ENCODE data around the gene TERT.
A peak's percentile ranks its signal among the peaks of the same experiment; 100 is the strongest.

TERT gene

DNA sequence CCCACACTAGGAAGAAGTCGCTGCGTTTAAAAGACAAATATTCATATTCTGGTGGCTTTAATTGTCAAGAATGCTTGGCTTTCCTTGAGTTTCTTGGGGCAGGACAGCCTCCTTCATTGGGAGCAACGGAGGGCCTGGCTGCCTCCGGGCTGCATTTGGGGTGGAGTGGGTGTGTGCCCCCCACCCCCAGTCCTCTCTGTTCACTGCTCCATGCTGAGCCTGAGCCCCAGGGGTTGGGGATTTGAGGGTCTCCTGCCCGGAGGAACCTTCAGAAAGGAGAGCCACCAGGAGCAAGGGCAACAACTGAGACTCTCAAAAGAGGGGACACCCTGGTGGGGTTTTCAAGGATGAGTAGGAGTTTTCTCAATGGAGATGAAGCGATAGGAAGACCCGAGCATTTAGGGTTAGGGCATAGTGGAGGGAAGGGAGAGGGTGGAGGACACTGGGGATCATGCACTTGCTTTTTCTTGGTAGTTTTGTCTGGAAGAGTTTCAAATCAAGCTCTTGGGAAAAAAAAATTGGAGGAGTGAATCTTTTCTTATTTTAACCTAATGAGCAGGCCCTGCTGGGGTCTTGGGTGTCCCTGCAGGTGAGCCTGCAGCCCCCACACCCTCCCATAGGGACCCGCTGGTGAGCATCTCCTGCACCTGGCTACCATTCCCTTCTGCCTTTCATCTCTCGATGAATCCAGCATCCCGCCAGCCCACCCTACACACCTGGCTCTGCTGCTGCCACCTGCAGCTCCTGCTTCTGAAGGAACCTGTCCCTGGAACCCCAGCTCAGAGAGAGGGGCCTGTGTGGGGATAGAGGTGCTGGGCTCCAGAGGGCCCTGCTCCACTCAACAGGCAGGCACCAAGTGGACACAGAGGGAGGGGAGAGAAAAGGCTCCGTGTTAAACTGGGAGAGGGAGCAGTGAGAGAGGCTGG lies 89.3 kb downstream of the TERT start:
- Histone ChIP-seq H3K9ac (ENCODE audit: low read depth, low read length, poor library complexity) (no peak overlapping the region), H2BK120ac (ENCODE audit: low read depth, low read length) (no peak overlapping the region), H3K4ac (ENCODE audit: low read length) (peak overlapping the region; percentile 37), H3K27ac (replicated peaks; ENCODE audit: low read length) (no peak overlapping the region), H2BK5ac (ENCODE audit: low read length) (no peak overlapping the region), H2AK5ac (ENCODE audit: low read depth, low read length) (peak overlapping the region; percentile 56), H2AFZ (ENCODE audit: low read length) (no peak overlapping the region), H3K27me3 (ENCODE audit: control insufficient read depth in 3 of 3, insufficient read depth in 3 of 3, low read depth in 1 of 3, low read length in 3 of 3) (peaks cover 0 to 61% (median 0%) of the 10 kb centered on the region in 3 experiments), H2BK15ac (ENCODE audit: low read length) (no peak overlapping the region), H3K4me3 (ENCODE audit: low read length in 2 of 2) (no peak overlapping the region), H4K91ac (ENCODE audit: low read depth, low read length, poor library complexity) (no peak overlapping the region), H3K9me3 (replicated peaks in 1 of 2; ENCODE audit: control insufficient read depth in 2 of 2, insufficient read depth in 1 of 2, low read depth in 1 of 2, low read length in 2 of 2) (no peaks in the 10 kb centered on the region), H3K4me1 (ENCODE audit: control insufficient read depth in 2 of 2, insufficient read depth in 1 of 2, low read depth in 1 of 2, low read length in 2 of 2) (peaks cover 0 to 3% of the 10 kb centered on the region in 2 donors), H3K23ac (ENCODE audit: low read depth, low read length, poor library complexity) (no peak overlapping the region), H3K4me2 (ENCODE audit: insufficient read depth, low read length, poor library complexity, severe bottlenecking) (no peak overlapping the region), H3K18ac (ENCODE audit: low read length) (peak overlapping the region; percentile 44), H3K79me1 (ENCODE audit: low read depth, low read length) (peaks cover 1% of the 10 kb centered on the region), H3K14ac (ENCODE audit: low read length) (peak overlapping the region; percentile 38), H4K8ac (ENCODE audit: low read depth, low read length) (no peak overlapping the region), H3K36me3 (replicated peaks in 1 of 2; ENCODE audit: control insufficient read depth in 2 of 2, insufficient read depth in 2 of 2, low read length in 2 of 2) (no peaks in the 10 kb centered on the region), H2BK12ac (ENCODE audit: low read length) (peak overlapping the region; percentile 46)
- DNase-seq (ENCODE audit: low spot score) = no peak
- WGBS, 2 donors (ENCODE audit: extremely low coverage in 2 of 2, insufficient read length in 2 of 2, insufficient replicate concordance in 1 of 2) = no CpG with 5 or more reads among the region's 11 CpGs

DNA sequence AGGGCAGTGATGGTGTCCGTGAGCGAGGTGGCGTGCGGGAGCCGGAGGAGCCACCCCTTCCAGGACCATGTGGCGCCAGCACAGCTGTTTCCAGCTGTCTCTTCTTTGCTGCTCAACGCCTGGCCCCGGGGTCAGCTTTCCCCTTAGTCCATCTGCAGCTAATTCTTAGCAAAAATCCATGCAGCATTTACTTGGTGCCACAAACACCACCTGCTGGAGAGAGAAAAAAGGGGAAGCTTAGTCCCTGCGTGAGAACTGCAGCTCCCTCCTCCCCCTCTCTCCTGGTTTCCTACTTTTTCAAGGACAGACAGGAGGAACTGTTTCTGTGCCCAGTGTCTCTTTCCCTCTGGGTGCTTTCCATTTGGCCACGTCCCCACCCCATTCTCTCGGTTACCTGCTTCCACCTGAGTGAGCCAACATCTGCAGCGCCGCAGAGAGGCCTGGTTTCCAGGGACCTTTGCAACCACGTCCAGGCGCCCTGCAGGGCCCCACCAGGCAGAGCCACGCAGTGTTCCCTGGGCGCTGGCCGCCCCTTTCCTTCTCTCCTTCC lies 90.1 kb downstream of the TERT start:
- peak overlapping the region; percentile 97 for H2BK15ac ChIP-seq (ENCODE audit: low read length)
- no peak overlapping the region for H3K4ac ChIP-seq (ENCODE audit: low read length)
- no peak overlapping the region for H2BK120ac ChIP-seq (ENCODE audit: low read depth, low read length)
- H3K27me3 ChIP-seq (ENCODE audit: control insufficient read depth in 3 of 3, insufficient read depth in 3 of 3, low read depth in 1 of 3, low read length in 3 of 3) = peaks cover 0 to 54% (median 0%) of the 10 kb centered on the region in 3 experiments
- H4K91ac ChIP-seq (ENCODE audit: low read depth, low read length, poor library complexity) = no peak overlapping the region
- WGBS, 2 donors (ENCODE audit: extremely low coverage in 2 of 2, insufficient read length in 2 of 2, insufficient replicate concordance in 1 of 2) = no CpG with 5 or more reads among the region's 18 CpGs
- no peaks in the 10 kb centered on the region for H3K9me3 ChIP-seq (replicated peaks in 1 of 2; ENCODE audit: control insufficient read depth in 2 of 2, insufficient read depth in 1 of 2, low read depth in 1 of 2, low read length in 2 of 2)
- H2BK12ac ChIP-seq (ENCODE audit: low read length) = no peak overlapping the region
- peak overlapping the region; percentile 23 for H3K23ac ChIP-seq (ENCODE audit: low read depth, low read length, poor library complexity)
- H3K14ac ChIP-seq (ENCODE audit: low read length) = no peak overlapping the region
- no peak overlapping the region for H3K27ac ChIP-seq (replicated peaks; ENCODE audit: low read length)
- H2BK5ac ChIP-seq (ENCODE audit: low read length) = peak overlapping the region; percentile 96
- H3K4me3 ChIP-seq (ENCODE audit: low read length in 2 of 2) = no peak overlapping the region
- H3K18ac ChIP-seq (ENCODE audit: low read length) = peak overlapping the region; percentile 44
- H2AFZ ChIP-seq (ENCODE audit: low read length) = no peak overlapping the region
- H4K8ac ChIP-seq (ENCODE audit: low read depth, low read length) = no peak overlapping the region
- peak overlapping the region; percentile 75 for H2AK5ac ChIP-seq (ENCODE audit: low read depth, low read length)
- peaks cover 1% of the 10 kb centered on the region for H3K79me1 ChIP-seq (ENCODE audit: low read depth, low read length)
- no peaks in the 10 kb centered on the region for H3K36me3 ChIP-seq (replicated peaks in 1 of 2; ENCODE audit: control insufficient read depth in 2 of 2, insufficient read depth in 2 of 2, low read length in 2 of 2)
- H3K4me1 ChIP-seq (ENCODE audit: control insufficient read depth in 2 of 2, insufficient read depth in 1 of 2, low read depth in 1 of 2, low read length in 2 of 2) = peaks cover 0 to 6% of the 10 kb centered on the region in 2 donors
- H3K4me2 ChIP-seq (ENCODE audit: insufficient read depth, low read length, poor library complexity, severe bottlenecking) = no peak overlapping the region
- DNase-seq (ENCODE audit: low spot score) = peak; percentile 14
- H3K9ac ChIP-seq (ENCODE audit: low read depth, low read length, poor library complexity) = no peak overlapping the region

DNA sequence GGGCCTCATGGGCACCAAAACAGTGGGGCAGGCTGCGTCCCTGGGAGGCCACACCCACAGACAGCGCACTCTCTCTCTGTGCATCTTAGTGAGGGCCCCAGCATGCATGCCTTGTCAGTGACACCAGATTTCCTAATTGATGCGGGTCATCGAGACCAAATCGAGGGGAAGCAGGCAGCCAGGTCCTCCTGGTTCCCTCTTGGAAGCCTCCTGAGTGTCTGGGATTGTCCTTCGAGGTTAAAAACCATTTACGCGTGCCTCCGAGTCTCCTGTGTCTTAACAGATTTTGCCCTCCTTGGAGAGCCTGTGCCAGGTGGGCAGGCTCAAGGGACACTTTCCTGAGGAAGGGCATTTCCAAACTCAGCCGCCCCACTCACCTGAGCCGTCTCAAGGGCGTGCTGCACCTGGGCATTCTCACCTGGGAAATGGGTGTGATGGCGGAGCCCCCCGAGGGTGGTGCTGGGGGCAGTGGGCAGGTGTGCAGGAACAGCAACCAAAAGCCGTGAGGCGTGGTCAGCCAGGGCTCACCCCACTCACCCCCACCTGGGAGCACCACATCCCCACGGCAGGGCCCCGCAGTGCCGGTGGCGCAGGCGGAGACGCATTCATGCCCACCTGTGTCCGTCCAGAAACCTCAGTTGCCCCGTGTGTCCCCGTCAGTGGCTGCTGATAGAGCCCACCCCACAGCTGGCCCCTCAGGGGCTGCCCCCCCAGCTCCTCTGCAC lies 90.7 kb downstream of the TERT start:
- no peaks in the 10 kb centered on the region for H3K36me3 ChIP-seq (replicated peaks in 1 of 2; ENCODE audit: control insufficient read depth in 2 of 2, insufficient read depth in 2 of 2, low read length in 2 of 2)
- peaks cover 0 to 8% of the 10 kb centered on the region in 2 donors for H3K4me1 ChIP-seq (ENCODE audit: control insufficient read depth in 2 of 2, insufficient read depth in 1 of 2, low read depth in 1 of 2, low read length in 2 of 2)
- no peak for DNase-seq (ENCODE audit: low spot score)
- no peak overlapping the region for H4K91ac ChIP-seq (ENCODE audit: low read depth, low read length, poor library complexity)
- H3K4me2 ChIP-seq (ENCODE audit: insufficient read depth, low read length, poor library complexity, severe bottlenecking) = no peak overlapping the region
- no peak overlapping the region for H2BK120ac ChIP-seq (ENCODE audit: low read depth, low read length)
- no peak overlapping the region for H2BK12ac ChIP-seq (ENCODE audit: low read length)
- H4K8ac ChIP-seq (ENCODE audit: low read depth, low read length) = no peak overlapping the region
- peak overlapping the region; percentile 96 for H2BK5ac ChIP-seq (ENCODE audit: low read length)
- H3K23ac ChIP-seq (ENCODE audit: low read depth, low read length, poor library complexity) = peak overlapping the region; percentile 23
- peak overlapping the region; percentile 67 for H3K18ac ChIP-seq (ENCODE audit: low read length)
- no peak overlapping the region for H3K9ac ChIP-seq (ENCODE audit: low read depth, low read length, poor library complexity)
- WGBS, 2 donors (ENCODE audit: extremely low coverage in 2 of 2, insufficient read length in 2 of 2, insufficient replicate concordance in 1 of 2) = no CpG with 5 or more reads among the region's 25 CpGs
- no peak overlapping the region for H3K4me3 ChIP-seq (ENCODE audit: low read length in 2 of 2)
- peaks cover 0 to 48% (median 0%) of the 10 kb centered on the region in 3 experiments for H3K27me3 ChIP-seq (ENCODE audit: control insufficient read depth in 3 of 3, insufficient read depth in 3 of 3, low read depth in 1 of 3, low read length in 3 of 3)
- no peak overlapping the region for H3K4ac ChIP-seq (ENCODE audit: low read length)
- H3K79me1 ChIP-seq (ENCODE audit: low read depth, low read length) = peaks cover 1% of the 10 kb centered on the region
- H3K14ac ChIP-seq (ENCODE audit: low read length) = no peak overlapping the region
- no peak overlapping the region for H2AFZ ChIP-seq (ENCODE audit: low read length)
- peak overlapping the region; percentile 90 for H2AK5ac ChIP-seq (ENCODE audit: low read depth, low read length)
- no peak overlapping the region for H3K27ac ChIP-seq (replicated peaks; ENCODE audit: low read length)
- H2BK15ac ChIP-seq (ENCODE audit: low read length) = peak overlapping the region; percentile 97
- no peaks in the 10 kb centered on the region for H3K9me3 ChIP-seq (replicated peaks in 1 of 2; ENCODE audit: control insufficient read depth in 2 of 2, insufficient read depth in 1 of 2, low read depth in 1 of 2, low read length in 2 of 2)
